RPMI7951 (cell line): ENCODE measurements around the gene LRRC46. TPM values are rescaled to one million over a fixed set of nuclear protein-coding genes. Genes with fewer than 3 reads are reported as not detected.

Experiments
- DNase-seq: peaks from one replicate; pipeline ENCODE4 v3.0.0-alpha.2; 2012; ENCODE audit warnings: low read depth
- total RNA-seq: library from RNA; depleted of rRNA; stranded (reverse); fragments of >200 nt; shearing (Covaris generic); gene quantifications from 2 replicates; pipeline ENCODE4 v1.2.3, GENCODE V29; 2014; rRNA removed

The LRRC46 gene
- total RNA-seq, 1 experiment from 2014 or later = not detected

DNA sequence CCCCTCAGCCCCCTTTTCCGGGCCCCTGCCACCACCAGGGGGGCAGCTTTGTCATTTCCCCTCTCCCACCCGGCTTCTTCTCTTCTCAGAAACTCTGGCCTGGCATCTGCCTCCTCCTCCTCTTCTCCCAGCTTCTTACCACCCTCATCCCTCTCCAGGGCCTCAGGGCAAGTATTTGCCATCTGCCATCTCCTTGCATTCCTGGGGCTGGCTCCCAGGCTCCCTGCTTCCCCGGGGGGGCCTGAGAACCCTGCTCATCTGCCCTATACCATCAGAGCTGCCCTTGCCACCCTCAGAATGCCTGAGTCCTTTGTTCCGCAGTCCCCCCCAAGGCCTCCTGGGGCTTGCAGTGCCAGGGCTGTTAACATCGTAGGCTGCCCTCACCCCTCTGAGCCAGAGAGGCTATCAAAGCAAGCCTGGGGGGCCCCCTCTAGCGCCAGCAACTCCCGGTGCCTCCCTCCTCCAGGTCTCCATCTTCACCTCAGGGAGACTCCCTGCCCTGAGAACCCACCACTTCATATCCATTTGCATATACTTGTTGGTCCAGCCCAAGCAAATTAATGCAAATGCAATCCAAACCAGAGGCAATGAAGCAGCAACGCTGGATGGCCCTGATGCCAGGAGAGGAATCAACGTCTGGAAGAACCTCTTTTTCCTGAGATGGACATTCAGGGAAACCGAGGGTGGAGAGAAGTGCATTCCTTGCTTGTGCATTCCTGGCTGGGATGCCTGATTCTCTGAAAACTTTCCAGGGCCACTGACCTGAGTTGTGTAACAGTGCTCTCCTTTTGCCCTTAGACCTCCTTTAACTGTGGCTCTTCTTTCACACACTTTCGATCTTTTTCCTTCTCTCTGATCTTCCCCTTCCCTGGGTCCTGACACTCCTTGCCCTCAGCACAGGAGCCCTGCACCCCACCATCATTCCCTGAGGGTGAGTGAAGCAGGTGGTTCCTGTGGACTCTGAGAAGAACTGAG, 43.8 kb downstream of the LRRC46 start:
- DNase-seq = peak; percentile 40

- no peak for DNase-seq
Observed at GRCh38 chr17:47877368-47878034, 46.0 kb downstream of the LRRC46 start.

DNA sequence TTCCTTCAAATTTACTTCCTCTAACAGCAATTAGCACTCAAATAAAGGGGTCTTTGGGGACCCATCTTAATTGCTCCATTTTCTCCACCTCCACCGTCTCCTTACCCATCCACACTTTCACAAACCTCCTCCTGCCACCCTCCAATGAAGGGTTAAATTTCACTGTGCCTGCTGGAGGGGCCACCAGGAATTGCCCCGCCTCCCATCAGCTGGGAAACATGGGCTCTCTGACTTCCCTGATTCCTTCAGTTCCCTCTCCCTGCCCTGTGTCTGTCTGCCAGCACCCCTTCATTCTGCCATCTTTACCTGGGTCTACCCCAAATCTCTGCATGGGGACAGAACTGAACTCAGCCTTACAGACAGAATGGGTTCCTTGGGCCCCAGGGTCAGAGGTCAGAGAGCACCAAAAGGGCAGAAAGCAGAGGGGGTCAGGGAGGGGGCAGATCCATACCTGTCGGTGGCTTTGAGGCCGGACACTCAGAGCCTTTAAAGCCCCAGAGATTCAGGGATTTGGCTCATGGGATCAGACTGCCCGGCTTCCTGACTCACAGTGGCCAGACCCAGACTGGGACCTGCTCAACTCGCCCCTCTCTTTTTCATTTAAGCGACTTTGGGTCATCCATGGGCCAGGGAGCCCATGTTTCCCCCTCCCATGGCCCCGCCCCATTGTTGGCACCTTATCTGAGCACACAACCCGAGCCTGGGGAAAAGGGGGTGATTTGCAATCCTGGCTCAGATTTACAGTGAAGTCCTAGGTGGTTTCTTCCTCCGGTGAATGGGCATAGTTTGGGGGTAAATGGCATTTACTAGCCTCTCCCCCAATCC, 46.9 kb downstream of the LRRC46 start:
- DNase-seq = no peak

DNA sequence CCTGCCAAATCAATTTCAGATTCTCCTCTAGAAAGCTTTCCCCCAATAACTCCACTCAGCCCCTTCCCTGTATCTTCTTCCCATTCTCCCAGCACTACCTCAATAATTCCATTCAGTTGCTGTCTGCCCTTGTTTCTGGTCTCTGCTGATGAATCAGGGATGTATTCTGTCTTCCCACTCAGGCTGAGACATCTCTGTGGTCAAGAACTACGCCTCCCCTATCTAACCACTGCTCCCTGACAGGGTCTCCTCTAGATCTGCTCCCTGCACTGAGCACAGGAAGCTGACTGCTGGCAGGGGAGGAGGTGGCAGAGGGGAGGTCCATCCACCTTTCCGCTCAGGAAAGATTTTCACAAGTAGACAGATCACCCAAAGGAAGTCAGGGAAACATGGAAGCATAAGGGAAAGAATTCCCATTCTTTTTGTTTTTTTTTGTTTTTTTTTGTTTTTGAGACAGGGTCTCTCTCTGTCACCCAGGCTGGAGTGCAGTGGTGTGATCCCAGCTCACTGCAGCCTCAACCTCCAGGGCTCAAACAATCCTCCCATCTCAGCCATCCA, 47.6 kb downstream of the LRRC46 start:
- peak; percentile 56 for DNase-seq

GRCh38 chr17:47879776-47880454, 48.4 kb downstream of the LRRC46 start:
- DNase-seq = no peak

GRCh38 chr17:47882247-47882646, 50.8 kb downstream of the LRRC46 start:
- DNase-seq = peak; percentile 71

DNA sequence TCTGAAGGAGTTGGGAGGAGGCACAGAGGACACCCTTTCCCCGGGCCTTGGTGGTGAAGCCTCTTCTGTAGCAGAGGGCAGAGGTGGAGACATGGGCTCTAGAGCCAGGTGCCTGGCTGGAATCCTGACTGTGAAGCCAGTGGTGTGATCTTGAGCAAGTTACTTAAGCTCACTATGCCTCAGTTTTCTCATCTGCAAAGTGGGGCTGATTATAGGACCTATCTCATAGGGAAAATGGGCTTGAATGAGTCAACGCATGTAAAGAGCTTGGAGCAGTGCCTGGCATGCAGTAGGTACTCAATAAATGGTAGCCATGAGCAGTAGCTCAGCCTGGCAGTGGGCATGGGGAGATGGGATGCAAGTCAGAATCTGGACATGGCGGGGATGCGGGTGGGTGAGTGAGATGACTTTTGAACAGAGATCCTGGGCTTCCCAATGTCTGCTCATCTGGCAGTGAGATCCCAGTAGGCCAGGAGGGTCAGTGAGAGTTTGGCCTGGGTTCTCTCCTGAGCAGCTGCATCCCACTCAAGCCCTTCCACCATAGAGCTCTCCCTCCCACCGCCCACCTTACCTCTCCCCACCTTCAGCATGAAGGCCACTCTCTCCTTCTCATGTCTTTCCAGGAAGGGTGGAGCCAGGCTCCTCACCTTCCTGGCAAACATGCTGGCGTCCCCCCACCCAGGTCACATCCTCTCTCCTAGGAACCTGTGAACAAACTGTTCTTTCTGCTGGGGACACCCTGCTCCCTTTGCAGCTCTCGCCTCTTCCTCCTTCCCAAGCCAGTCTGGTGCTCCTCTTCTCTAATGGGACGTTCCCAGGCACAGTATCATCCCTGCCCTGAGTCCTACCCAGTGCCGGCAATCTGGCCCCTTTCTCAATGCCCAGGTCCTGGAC, 51.5 kb downstream of the LRRC46 start:
- DNase-seq = no peak

GRCh38 chr17:47883589-47884426, 52.3 kb downstream of the LRRC46 start:
- no peak for DNase-seq

- no peak for DNase-seq
Observed at GRCh38 chr17:47884427-47884740, 52.9 kb downstream of the LRRC46 start.

DNA sequence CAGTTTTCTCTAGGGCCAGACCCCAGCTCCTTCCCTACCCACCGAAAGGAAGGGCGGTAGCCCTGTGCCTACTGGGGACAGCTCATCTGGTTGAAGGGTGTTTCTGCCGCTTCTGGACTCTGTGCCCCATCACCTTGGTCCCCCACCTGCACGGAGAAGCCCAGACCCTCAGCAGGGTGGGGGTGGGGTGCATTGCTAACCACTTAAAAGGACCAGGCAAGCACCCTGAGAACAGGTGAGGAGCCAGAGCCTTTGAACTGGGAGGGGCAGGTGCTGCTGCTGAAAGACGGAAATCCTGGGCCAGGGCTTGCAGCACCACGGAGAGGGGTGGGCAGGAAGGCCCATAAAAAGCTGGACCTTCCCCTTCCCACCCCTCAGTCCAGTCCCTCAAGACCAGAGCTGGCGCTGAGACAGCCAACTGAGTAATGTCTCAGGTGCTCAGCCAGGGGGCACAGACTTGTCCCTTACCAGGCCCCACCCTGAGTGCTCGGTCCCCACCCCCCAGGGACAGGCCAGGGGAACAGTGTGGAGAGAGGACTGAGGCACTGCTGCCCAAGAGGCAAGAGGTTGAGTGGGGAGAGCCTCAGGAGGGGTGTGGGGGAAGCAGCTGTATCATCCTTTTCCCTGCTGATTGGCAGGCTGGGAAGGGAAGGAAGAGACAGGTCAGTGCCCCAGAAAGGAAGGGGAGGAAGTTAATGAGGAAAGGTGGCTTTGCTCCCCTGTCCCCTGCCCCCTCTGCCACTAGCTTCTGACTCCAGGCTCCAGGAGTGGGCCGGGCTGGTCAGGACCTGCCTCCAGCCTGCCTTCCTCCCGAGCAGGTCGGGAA, 53.6 kb downstream of the LRRC46 start:
- no peak for DNase-seq

Other genes with a start within 250 kb of the LRRC46 start
- 237 and 268 TPM in 2 replicates for gene KPNB1, start 181.8 kb upstream of the LRRC46 start, total RNA-seq
- 0.48 and 1.3 TPM in 2 replicates for gene TBKBP1, start 137.5 kb upstream of the LRRC46 start, total RNA-seq
- not detected in 2 replicates for gene TBX21, start 98.4 kb upstream of the LRRC46 start, total RNA-seq
- 2.6 and 3.4 TPM in 2 replicates for gene OSBPL7, start 9.9 kb upstream of the LRRC46 start, total RNA-seq
- 30.4 and 35.8 TPM in 2 replicates for gene MRPL10, start 129 bp upstream of the LRRC46 start, total RNA-seq
- gene SCRN2, start 9.6 kb downstream of the LRRC46 start, total RNA-seq = 17.8 and 18.4 TPM in 2 replicates
- gene SP6, start 19.5 kb downstream of the LRRC46 start, total RNA-seq = not detected in 2 replicates
- gene SP2, start 64.6 kb downstream of the LRRC46 start, total RNA-seq = 0.98 and 1.6 TPM in 2 replicates
- gene PNPO, start 109.9 kb downstream of the LRRC46 start, total RNA-seq = 20.7 and 26.9 TPM in 2 replicates
- not detected in 2 replicates for gene PRR15L, start 126.2 kb downstream of the LRRC46 start, total RNA-seq
- 41.6 and 44.0 TPM in 2 replicates for gene CDK5RAP3, start 139.4 kb downstream of the LRRC46 start, total RNA-seq
- gene COPZ2, start 206.1 kb downstream of the LRRC46 start, total RNA-seq = 40.3 and 41.7 TPM in 2 replicates
- gene NFE2L1, start 216.7 kb downstream of the LRRC46 start, total RNA-seq = 28.4 and 35.2 TPM in 2 replicates